GM12878 (cell line): Measurements from ENCODE around the gene LMAN1L. TPM values are rescaled to one million over a fixed set of nuclear protein-coding genes. Genes with fewer than 3 reads are reported as not detected.

Experiments
- ATAC-seq: fragments of 200-7000 bp; cut with Tn5 transposase; 3 replicates; pipeline ENCODE4 v1.9.1; 2020; ENCODE audit warnings: mild to moderate bottlenecking, moderate library complexity
- BruUV-seq: library from RNA; stranded (reverse); fragments of 400-500 nt; replicated peaks from 2 replicates; lab custom pipeline; 2021; lab: Mats Ljungman, UMichigan
- CTCF ChIA-PET: fragments of 300-600 bp; sonication (Branson Sonifier 250); formaldehyde crosslinking; extraction: SDS; loops from one replicate; lab custom pipeline; 2021; ENCODE audit warnings: inconsistent platforms; lab: Yijun Ruan, JAX
- POLR2A ChIA-PET: fragments of 350-600 bp; formaldehyde crosslinking; extraction: SDS; loops from one replicate; lab custom pipeline; 2021; ENCODE audit warnings: inconsistent platforms; lab: Charles Lee
- RAD21 ChIA-PET: fragments of 300-600 bp; sonication (Branson Sonifier 250); formaldehyde crosslinking; loops from one replicate; lab custom pipeline; 2023; ENCODE audit warnings: antibody characterized with exemption; ENCODE audit not compliant: unreplicated experiment; lab: Charles Lee
- SMC1A ChIA-PET: fragments of 300-600 bp; sonication (Branson Sonifier 250); formaldehyde crosslinking; loops from one replicate; lab custom pipeline; 2023; ENCODE audit not compliant: unreplicated experiment, uncharacterized antibody; lab: Charles Lee
- DNase-seq: peaks from one replicate; pipeline ENCODE4 v3.0.0-alpha.2; 2011; ENCODE audit warnings: low read depth, low spot score
- FAIRE-seq: peaks from 3 replicates; lab custom pipeline; 2011; peaks lifted over from hg19 to GRCh38; lab: Jason Lieb, UNC
- H2AFZ ChIP-seq: 2 replicates; pipeline ENCODE4 v1.6.0; 2011; ENCODE audit warnings: low read depth, low read length, control low read depth; ENCODE audit not compliant: control insufficient read depth
- H3K27ac ChIP-seq: 2 replicates; pipeline ENCODE4 v1.5.1; 2011; ENCODE audit warnings: control low read depth; ENCODE audit not compliant: control insufficient read depth, insufficient read depth
- H3K27me3 ChIP-seq, 2 experiments: replicated peaks in 1 of 2; 2 replicates each; pipeline versions ENCODE4 v1.6.0 to v1.6.1; 2011; ENCODE audit warnings: low read length in 1 of 2; ENCODE audit not compliant: control insufficient read depth in 2 of 2, insufficient read depth in 2 of 2
- H3K36me3 ChIP-seq, 2 experiments: 2 replicates each; pipeline ENCODE4 v1.5.1; 2011; ENCODE audit warnings: low read length in 1 of 2; ENCODE audit not compliant: control insufficient read depth in 2 of 2, insufficient read depth in 2 of 2
- H3K4me1 ChIP-seq: 2 replicates; pipeline ENCODE4 v1.6.1; 2011; ENCODE audit warnings: mild to moderate bottlenecking, low read length, moderate library complexity, mixed read lengths; ENCODE audit not compliant: control insufficient read depth, insufficient read depth
- H3K4me2 ChIP-seq: 2 replicates; pipeline ENCODE4 v1.6.0; 2011; ENCODE audit warnings: control low read depth; ENCODE audit not compliant: control insufficient read depth, insufficient read depth
- H3K4me3 ChIP-seq: fragments of 200-600 bp; sonication (generic); 2 replicates; pipeline ENCODE4 v1.5.1; 2016
- H3K79me2 ChIP-seq: 2 replicates; pipeline ENCODE4 v1.6.0; 2011; ENCODE audit warnings: low read length; ENCODE audit not compliant: control insufficient read depth, insufficient read depth
- H3K9ac ChIP-seq: 2 replicates; pipeline ENCODE4 v1.8.0; 2011; ENCODE audit warnings: low read length, control low read depth, mixed read lengths; ENCODE audit not compliant: control insufficient read depth, insufficient read depth
- H3K9me3 ChIP-seq: replicated peaks from 3 replicates; pipeline ENCODE4 v1.5.1; 2011; ENCODE audit warnings: mild to moderate bottlenecking, low read length; ENCODE audit not compliant: control insufficient read depth, insufficient read depth
- H4K20me1 ChIP-seq: 2 replicates; pipeline ENCODE4 v1.6.0; 2011; ENCODE audit not compliant: control insufficient read depth, insufficient read depth
- ATF7 ChIP-seq: fragments of 450-650 bp; IDR thresholded peaks from 2 replicates; pipeline ENCODE4 v1.6.1; 2016; ENCODE audit warnings: low read depth, mild to moderate bottlenecking
- CREM ChIP-seq: IDR thresholded peaks from 2 replicates; pipeline ENCODE4 v1.6.1; 2014; ENCODE audit warnings: antibody characterized with exemption, low read depth
- ETV6 ChIP-seq, 2 experiments: fragments of 450-650 bp in 1 of 2; IDR thresholded peaks in 1 of 2; conservative IDR thresholded peaks in 1 of 2; 2 replicates each; pipeline ENCODE4 v1.6.1; 2014; ENCODE audit warnings: antibody characterized with exemption in 1 of 2, borderline replicate concordance in 1 of 2, low read depth in 1 of 2, mild to moderate bottlenecking in 1 of 2, moderate library complexity in 1 of 2
- FOXM1 ChIP-seq: IDR thresholded peaks from 2 replicates; pipeline ENCODE4 v1.6.1; 2012; ENCODE audit warnings: low read depth, mild to moderate bottlenecking, inconsistent platforms, low read length, moderate library complexity
- HDAC6 ChIP-seq: fragments of 200-600 bp; sonication (generic); IDR thresholded peaks from one replicate; pipeline ENCODE4 v1.8.0; 2017; ENCODE audit warnings: antibody characterized with exemption; ENCODE audit not compliant: unreplicated experiment
- IKZF2 ChIP-seq, 2 experiments: fragments of 450-650 bp; IDR thresholded peaks; 2 replicates each; pipeline ENCODE4 v1.6.1; 2017; ENCODE audit warnings: mild to moderate bottlenecking in 2 of 2, moderate library complexity in 2 of 2
- IRF3 ChIP-seq: fragments of 450-650 bp; IDR thresholded peaks from 2 replicates; pipeline ENCODE4 v1.6.1; 2014; ENCODE audit warnings: mild to moderate bottlenecking
- IRF4 ChIP-seq: IDR thresholded peaks from 2 replicates; pipeline ENCODE4 v1.6.1; 2011; ENCODE audit warnings: low read depth, low read length
- MEF2A ChIP-seq: IDR thresholded peaks from 2 replicates; pipeline ENCODE4 v1.6.1; 2011; ENCODE audit warnings: low read depth, mild to moderate bottlenecking, low read length, moderate library complexity; ENCODE audit not compliant: insufficient read depth
- MEF2B ChIP-seq: fragments of 450-650 bp; IDR thresholded peaks from 2 replicates; pipeline ENCODE4 v1.6.1; 2018; ENCODE audit warnings: mild to moderate bottlenecking, moderate library complexity; ENCODE audit not compliant: partially characterized antibody, poor library complexity, severe bottlenecking
- MYB ChIP-seq: fragments of 150-350 bp; IDR thresholded peaks from 2 replicates; pipeline ENCODE4 v1.6.1; 2014; ENCODE audit warnings: mild to moderate bottlenecking, low read depth, low read length, borderline replicate concordance
- PML ChIP-seq: IDR thresholded peaks from 2 replicates; pipeline ENCODE4 v1.6.1; 2012; ENCODE audit warnings: low read length, inconsistent platforms
- RCOR1 ChIP-seq: conservative IDR thresholded peaks from 2 replicates; pipeline ENCODE4 v1.6.1; 2012; ENCODE audit warnings: low read depth, low read length, improper control_type of control experiment
- RELA ChIP-seq: fragments of 450-650 bp; IDR thresholded peaks from 2 replicates; pipeline ENCODE4 v1.8.0; 2014; ENCODE audit warnings: borderline replicate concordance; ENCODE audit not compliant: partially characterized antibody
- SPI1 ChIP-seq: IDR thresholded peaks from 2 replicates; pipeline ENCODE4 v1.6.1; 2011; ENCODE audit warnings: low read depth, mild to moderate bottlenecking, low read length, moderate library complexity, borderline replicate concordance; ENCODE audit not compliant: insufficient read depth
- SUPT20H ChIP-seq: IDR thresholded peaks from 2 replicates; pipeline ENCODE4 v1.6.1; 2011; ENCODE audit warnings: low read depth, mild to moderate bottlenecking, low read length, moderate library complexity, borderline replicate concordance; ENCODE audit not compliant: control insufficient read depth
- SUZ12 ChIP-seq: fragments of 200-600 bp; sonication (generic); IDR thresholded peaks from one replicate; pipeline ENCODE4 v1.6.1; 2018; ENCODE audit warnings: antibody characterized with exemption, mild to moderate bottlenecking; ENCODE audit not compliant: unreplicated experiment
- ZBED1 ChIP-seq: IDR thresholded peaks from 2 replicates; pipeline ENCODE4 v1.6.1; 2016; ENCODE audit warnings: borderline replicate concordance
- ZNF622 ChIP-seq: fragments of 450-650 bp; IDR thresholded peaks from 2 replicates; pipeline ENCODE4 v1.6.1; 2017; ENCODE audit warnings: mild to moderate bottlenecking, inconsistent platforms
- ZSCAN29 ChIP-seq: fragments of 450-650 bp; IDR thresholded peaks from 2 replicates; pipeline ENCODE4 v1.6.1; 2017; ENCODE audit warnings: mild to moderate bottlenecking, moderate library complexity
- WGBS: methylation state at CpG from one replicate; pipeline ENCODE4 v1.1.6; 2016; ENCODE audit warnings: low lambda C conversion rate; ENCODE audit not compliant: insufficient replicate concordance, insufficient coverage; ENCODE audit errors: missing lambda C conversion rate; 5-methylcytosine and 5-hydroxymethylcytosine counted together
- in situ Hi-C: fragments of 300-500 bp; cut with MboI; formaldehyde crosslinking; loops from 9 replicates; pipeline ENCODE4 v1.14.3; 2018; ENCODE audit warnings: mixed read lengths
- intact Hi-C: fragments of 100-400 bp; cut with micrococcal nuclease; formaldehyde crosslinking; loops from one replicate; pipeline ENCODE4 v1.14.2; 2022; ENCODE audit not compliant: unreplicated experiment
- polyA plus RNA-seq, 11 experiments: library from polyadenylated mRNA; depleted of rRNA in 4 of 11; unstranded in 6 of 11; stranded (reverse) in 5 of 11; fragments of >200 nt; fragmentation: Nextera tagmentation in 4 of 11; fragmentation: Illumina TruSeq in 1 of 11; extraction: Ambion mirVana in 4 of 11; extraction: Trizol in 1 of 11; gene quantifications; 1 replicate in 1 of 11; 2 replicates in 10 of 11; pipeline versions ENCODE4 v1.2.1 to v1.2.3, GENCODE V29; 2011 to 2016; ENCODE audit warnings: inconsistent platforms in 2 of 11, missing spikeins in 2 of 11, low read depth in 1 of 11
- total RNA-seq, 4 experiments: library from RNA; depleted of rRNA in 3 of 4; stranded (reverse); fragments of >200 nt in 3 of 4; fragmentation: Illumina TruSeq in 1 of 4; extraction: Trizol in 1 of 4; gene quantifications; 2 replicates each; pipeline versions ENCODE4 v1.2.1 to v1.2.3, GENCODE V29; 2013 to 2021
- TF ChIP-seq, protein P1 (sequence below): IDR thresholded peaks from 2 replicates; pipeline ENCODE4 v1.6.1; 2011; ENCODE audit warnings: low read depth, low read length, improper control_type of control experiment, borderline replicate concordance

The LMAN1L gene
- total and polyA plus RNA-seq, 10 of the 15 experiments (the other 5 are each of a cell fraction or from before 2014, with no cell fraction given), result not detected

GRCh38 chr15:74776821-74777768 lies 35.5 kb upstream of the LMAN1L start:
- Histone ChIP-seq H3K27ac (peak overlapping the region; percentile 96), H3K9ac (peak overlapping the region; percentile 72), H3K4me3 (peak overlapping the region; percentile 41; the same call in 1 of the 2 replicates), H2AFZ (peak overlapping the region; percentile 9; the same call in 1 of the 2 replicates), H3K9me3 (no peaks in the 10 kb centered on the region), H3K36me3 (no peaks in the 10 kb centered on the region), H3K79me2 (peaks cover 23% of the 10 kb centered on the region), H3K27me3 (no peaks in the 10 kb centered on the region), H4K20me1 (no peaks in the 10 kb centered on the region), H3K4me2 (peak overlapping the region; percentile 43), H3K4me1 (peaks cover 83% of the 10 kb centered on the region)
- ChIA-PET SMC1A (interaction anchor here (0.6 to 17.6 kb wide), 11 partner anchors 16 to 395 kb away, joined by 3 to 811 read pairs (median 3); partner anchors contain the start of gene SCAMP2), POLR2A (interaction anchor here (0.6 to 17.5 kb wide), 16 partner anchors 12 to 392 kb away, joined by 3 to 602 read pairs (median 4); partner anchors contain the start of genes ARID3B, COX5A and CSK), CTCF (interaction anchor here (0.9 to 25.9 kb wide), 14 partner anchors 1 to 392 kb away, joined by 3 to 1288 read pairs (median 4); partner anchors contain the start of genes CSK and ULK3), RAD21 (interaction anchor here (0.6 to 25.2 kb wide), 14 partner anchors 8 to 393 kb away, joined by 3 to 1186 read pairs (median 4); partner anchors contain the start of genes ARID3B and CSK)
- ATAC-seq (peak; percentile 74), DNase-seq (peak; percentile 86), FAIRE-seq (peak; percentile 77)
- BruUV-seq, result TSS peak; percentile 54
- intact Hi-C loops, result loop anchor here (1.0 kb wide), 1 partner anchor 10 kb away; no protein-coding TSS in a partner anchor
- in situ Hi-C loops, result no loop called here
- 2% methylated on average over 13 of the region's 13 CpGs for WGBS
- TF ChIP-seq ZBED1 (no peak), HDAC6 (no peak), MYB (peak; percentile 69; the same call in 1 of the 2 replicates), SUPT20H (no peak), IRF4 (no peak), ZNF622 (no peak), PML (no peak), RELA (peak; percentile 92), IKZF2 (IDR thresholded peaks at IDR 0.05) (peak; percentile 88), ATF7 (peak; percentile 60), CREM (peak; percentile 73; the same call in 1 of the 2 replicates), ETV6 (conservative IDR thresholded peaks at IDR 0.05 in 1 of 2, IDR thresholded peaks at IDR 0.05 in 1 of 2; ENCODE audit: borderline replicate concordance in 1 of 2, low read depth in 1 of 2) (peak in 1 of 2 experiments; percentile 92; a peak in 2 of 4 replicates), MEF2A (peak; percentile 64; the same call in 1 of the 2 replicates), IRF3 (no peak), SPI1 (peak; percentile 92), SUZ12 (no peak), FOXM1 (no peak), MEF2B (peak; percentile 98), ZSCAN29 (no peak), RCOR1 (0 out of 2 replicates have a peak, but pooled peaks have one; percentile 45)
- TF ChIP-seq, protein P1, sequence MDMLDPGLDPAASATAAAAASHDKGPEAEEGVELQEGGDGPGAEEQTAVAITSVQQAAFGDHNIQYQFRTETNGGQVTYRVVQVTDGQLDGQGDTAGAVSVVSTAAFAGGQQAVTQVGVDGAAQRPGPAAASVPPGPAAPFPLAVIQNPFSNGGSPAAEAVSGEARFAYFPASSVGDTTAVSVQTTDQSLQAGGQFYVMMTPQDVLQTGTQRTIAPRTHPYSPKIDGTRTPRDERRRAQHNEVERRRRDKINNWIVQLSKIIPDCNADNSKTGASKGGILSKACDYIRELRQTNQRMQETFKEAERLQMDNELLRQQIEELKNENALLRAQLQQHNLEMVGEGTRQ, result no peak
